ENCODE measurements around the gene PANK1. TPM values are rescaled to one million over a fixed set of nuclear protein-coding genes. Genes with fewer than 3 reads are reported as not detected.
"Not testable (repeated sequence)": the region's sequence is repeated elsewhere in the genome, so short reads cannot be mapped to it uniquely, and the experiment has no call there.

The PANK1 gene
- total and polyA plus RNA-seq, 5 donors from 2014 or later = 0.17 to 0.49 (median 0.41) TPM; not detected in 2

DNA sequence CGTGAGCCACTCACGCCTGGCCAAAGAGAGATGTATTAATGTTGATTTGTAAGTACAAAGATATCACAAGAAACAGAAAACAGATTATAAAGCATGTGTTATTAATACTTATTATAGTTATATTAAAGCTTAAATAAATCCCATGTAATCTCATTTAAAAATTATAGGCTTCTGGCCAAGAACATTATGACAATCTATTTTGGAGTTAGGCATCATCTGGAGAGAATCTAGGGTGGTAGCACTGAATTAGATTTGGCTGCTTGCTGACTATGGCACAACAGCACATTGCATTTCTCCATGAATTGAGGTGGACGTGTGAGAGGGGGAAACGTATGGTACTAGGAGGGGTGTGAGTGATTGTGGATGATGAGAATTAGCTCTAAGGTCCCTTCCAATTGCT lies 92.8 kb downstream of the PANK1 start:
- peaks cover 0 to 4% (median 0%) of the 10 kb centered on the region in 7 donors for H3K9me3 Mint-ChIP-seq
- DNase-seq = no peak
- Histone ChIP-seq H3K27ac (ENCODE audit: insufficient read depth, low read length, poor library complexity, severe bottlenecking) (no peak overlapping the region), H3K36me3 (ENCODE audit: control insufficient read depth, insufficient read depth, low read length) (no peaks in the 10 kb centered on the region), H3K9me3 (ENCODE audit: control insufficient read depth in 2 of 2, low read length in 2 of 2) (no peaks in the 10 kb centered on the region), H3K4me3 (ENCODE audit: low read depth, low read length) (no peak overlapping the region), H3K4me1 (ENCODE audit: control insufficient read depth, insufficient read depth, low read length, poor library complexity, severe bottlenecking) (no peaks in the 10 kb centered on the region), H3K27me3 (ENCODE audit: control insufficient read depth, insufficient read depth, low read length) (peaks cover 7% of the 10 kb centered on the region)
- no peaks in the 10 kb centered on the region for H3K36me3 Mint-ChIP-seq
- no peak for ATAC-seq (ENCODE audit: low read depth in 2 of 2)
- H3K27me3 Mint-ChIP-seq = peaks cover 19% of the 10 kb centered on the region
- no peak overlapping the region for H3K4me3 Mint-ChIP-seq
- no peaks in the 10 kb centered on the region for H3K4me1 Mint-ChIP-seq
- no peak overlapping the region for H3K27ac Mint-ChIP-seq

DNA sequence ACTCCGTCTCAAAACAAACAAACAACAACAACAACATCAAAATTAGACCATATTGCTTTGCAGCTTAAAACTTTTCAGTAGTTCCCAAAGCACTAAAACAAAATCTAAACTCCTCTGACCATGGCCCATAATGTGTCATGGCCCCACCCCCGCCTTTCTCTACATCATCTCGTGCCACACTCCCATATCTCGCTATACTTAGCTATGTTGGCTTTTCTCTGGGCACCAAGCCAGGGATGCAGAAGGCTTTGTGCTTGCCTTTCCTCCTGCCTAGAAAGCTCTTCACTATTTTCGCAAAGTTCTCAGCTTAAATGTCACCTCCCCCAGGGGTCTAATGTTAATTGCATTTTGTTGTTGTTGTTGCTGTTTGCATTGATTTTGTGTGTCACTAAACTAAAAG lies 94.5 kb downstream of the PANK1 start:
- DNase-seq (no peak), ATAC-seq (ENCODE audit: low read depth in 2 of 2) (no peak)
- Mint-ChIP-seq H3K36me3 (no peaks in the 10 kb centered on the region), H3K27me3 (peaks cover 10% of the 10 kb centered on the region), H3K27ac (no peak overlapping the region), H3K4me3 (no peak overlapping the region), H3K9me3 (peaks cover 0 to 4% (median 0%) of the 10 kb centered on the region in 7 donors), H3K4me1 (no peaks in the 10 kb centered on the region)
- Histone ChIP-seq H3K36me3 (ENCODE audit: control insufficient read depth, insufficient read depth, low read length) (no peaks in the 10 kb centered on the region), H3K4me1 (ENCODE audit: control insufficient read depth, insufficient read depth, low read length, poor library complexity, severe bottlenecking) (no peaks in the 10 kb centered on the region), H3K27ac (ENCODE audit: insufficient read depth, low read length, poor library complexity, severe bottlenecking) (no peak overlapping the region), H3K4me3 (ENCODE audit: low read depth, low read length) (no peak overlapping the region), H3K9me3 (ENCODE audit: control insufficient read depth in 2 of 2, low read length in 2 of 2) (no peaks in the 10 kb centered on the region), H3K27me3 (ENCODE audit: control insufficient read depth, insufficient read depth, low read length) (peaks cover 7% of the 10 kb centered on the region)

DNA sequence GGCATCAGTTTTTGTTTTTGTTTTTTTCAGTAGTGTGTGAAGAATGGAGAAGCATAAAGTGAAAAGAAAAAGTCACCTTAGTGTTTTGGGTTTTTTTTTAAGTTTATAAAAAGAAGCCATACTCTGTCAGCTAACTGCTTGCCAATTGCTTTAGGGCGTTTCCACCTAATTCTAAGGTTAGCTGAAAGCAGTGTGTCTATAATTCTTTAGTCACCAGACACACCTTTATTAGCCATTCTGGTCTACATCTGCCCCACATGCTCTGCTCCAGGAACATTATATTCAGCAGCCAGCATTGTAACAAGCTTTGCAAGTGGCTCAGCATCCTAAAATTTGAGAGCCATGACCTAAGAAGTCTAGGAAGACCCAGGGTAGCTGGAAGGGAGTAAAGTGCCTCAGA lies 95.5 kb downstream of the PANK1 start:
- H3K9me3 Mint-ChIP-seq = peaks cover 0 to 4% (median 0%) of the 10 kb centered on the region in 7 donors
- no peaks in the 10 kb centered on the region for H3K9me3 ChIP-seq (ENCODE audit: control insufficient read depth in 2 of 2, low read length in 2 of 2)
- peaks cover 10% of the 10 kb centered on the region for H3K27me3 Mint-ChIP-seq
- no peaks in the 10 kb centered on the region for H3K4me1 Mint-ChIP-seq
- no peaks in the 10 kb centered on the region for H3K36me3 ChIP-seq (ENCODE audit: control insufficient read depth, insufficient read depth, low read length)
- H3K36me3 Mint-ChIP-seq = no peaks in the 10 kb centered on the region
- no peak overlapping the region for H3K4me3 Mint-ChIP-seq
- H3K27ac Mint-ChIP-seq = no peak overlapping the region
- H3K4me1 ChIP-seq (ENCODE audit: control insufficient read depth, insufficient read depth, low read length, poor library complexity, severe bottlenecking) = no peaks in the 10 kb centered on the region
- no peak overlapping the region for H3K27ac ChIP-seq (ENCODE audit: insufficient read depth, low read length, poor library complexity, severe bottlenecking)
- no peak for DNase-seq
- H3K27me3 ChIP-seq (ENCODE audit: control insufficient read depth, insufficient read depth, low read length) = peaks cover 7% of the 10 kb centered on the region
- H3K4me3 ChIP-seq (ENCODE audit: low read depth, low read length) = no peak overlapping the region
- ATAC-seq (ENCODE audit: low read depth in 2 of 2) = no peak

DNA sequence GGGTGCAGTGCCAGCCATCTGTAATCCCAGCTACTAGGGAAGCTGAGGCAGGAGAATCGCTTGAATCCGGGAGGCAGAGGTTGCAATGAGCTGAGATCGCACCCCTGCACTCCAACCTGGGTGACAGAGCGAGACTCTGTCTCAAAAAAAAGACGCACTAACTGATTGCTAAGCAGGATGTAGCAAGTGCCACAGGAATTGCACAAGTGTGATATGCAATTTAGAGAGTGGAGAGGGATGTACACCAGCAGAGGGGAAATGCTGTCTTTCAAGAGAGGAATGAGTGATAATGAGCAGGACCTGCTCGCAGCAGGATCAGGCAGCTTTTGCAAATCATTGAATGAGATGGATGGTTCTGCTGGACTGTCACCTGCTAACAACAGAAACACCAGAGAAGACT lies 96.4 kb downstream of the PANK1 start:
- no peaks in the 10 kb centered on the region for H3K4me1 Mint-ChIP-seq
- H3K36me3 ChIP-seq (ENCODE audit: control insufficient read depth, insufficient read depth, low read length) = no peaks in the 10 kb centered on the region
- H3K9me3 ChIP-seq (ENCODE audit: control insufficient read depth in 2 of 2, low read length in 2 of 2) = no peaks in the 10 kb centered on the region
- H3K9me3 Mint-ChIP-seq = peaks cover 0 to 4% (median 0%) of the 10 kb centered on the region in 7 donors
- no peak overlapping the region for H3K27ac ChIP-seq (ENCODE audit: insufficient read depth, low read length, poor library complexity, severe bottlenecking)
- no peak overlapping the region for H3K4me3 ChIP-seq (ENCODE audit: low read depth, low read length)
- H3K36me3 Mint-ChIP-seq = no peaks in the 10 kb centered on the region
- DNase-seq (no peak), ATAC-seq (ENCODE audit: low read depth in 2 of 2) (no peak)
- peaks cover 10% of the 10 kb centered on the region for H3K27me3 Mint-ChIP-seq
- H3K4me1 ChIP-seq (ENCODE audit: control insufficient read depth, insufficient read depth, low read length, poor library complexity, severe bottlenecking) = no peaks in the 10 kb centered on the region
- H3K27ac Mint-ChIP-seq = no peak overlapping the region
- no peak overlapping the region for H3K4me3 Mint-ChIP-seq
- H3K27me3 ChIP-seq (ENCODE audit: control insufficient read depth, insufficient read depth, low read length) = peaks cover 7% of the 10 kb centered on the region

DNA sequence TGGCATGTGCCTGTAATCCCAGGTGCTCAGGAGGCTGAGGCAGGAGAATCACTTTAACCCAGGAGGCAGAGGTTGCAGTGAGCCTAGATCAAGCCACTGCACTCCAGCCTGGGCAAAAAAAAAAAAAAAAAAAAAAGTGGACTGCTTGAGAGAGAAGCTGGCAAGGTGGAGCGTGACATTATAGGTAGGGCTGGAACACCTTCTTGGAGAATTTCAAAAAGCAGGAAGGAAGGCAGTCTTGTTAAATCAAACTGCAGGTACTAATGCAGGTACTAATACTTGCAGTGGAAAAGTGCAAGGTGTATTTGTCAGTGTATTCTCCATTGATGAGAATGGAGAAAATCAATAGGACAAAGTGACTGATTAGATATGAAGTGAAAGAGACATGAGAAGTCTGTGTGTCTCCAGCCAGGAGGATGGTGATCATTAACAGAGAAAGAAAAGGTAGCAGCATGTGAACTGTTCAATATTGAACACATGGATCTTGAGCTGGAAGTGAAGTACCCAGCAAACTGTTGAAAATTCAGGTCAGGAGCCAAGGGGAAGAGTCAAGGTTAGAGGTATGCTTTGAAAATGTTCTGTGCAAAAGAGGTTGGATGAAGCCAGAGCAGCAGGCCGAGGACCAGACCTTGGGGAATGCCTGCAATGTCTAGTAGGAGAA lies 97.1 kb downstream of the PANK1 start:
- H3K4me1 Mint-ChIP-seq = no peaks in the 10 kb centered on the region
- Histone ChIP-seq H3K27me3 (ENCODE audit: control insufficient read depth, insufficient read depth, low read length) (peaks cover 7% of the 10 kb centered on the region), H3K4me1 (ENCODE audit: control insufficient read depth, insufficient read depth, low read length, poor library complexity, severe bottlenecking) (no peaks in the 10 kb centered on the region), H3K36me3 (ENCODE audit: control insufficient read depth, insufficient read depth, low read length) (no peaks in the 10 kb centered on the region), H3K27ac (ENCODE audit: insufficient read depth, low read length, poor library complexity, severe bottlenecking) (no peak overlapping the region), H3K4me3 (ENCODE audit: low read depth, low read length) (no peak overlapping the region), H3K9me3 (ENCODE audit: control insufficient read depth in 2 of 2, low read length in 2 of 2) (no peaks in the 10 kb centered on the region)
- DNase-seq (no peak), ATAC-seq (ENCODE audit: low read depth in 2 of 2) (no peak)
- H3K27me3 Mint-ChIP-seq = peaks cover 10% of the 10 kb centered on the region
- H3K9me3 Mint-ChIP-seq = peaks cover 0 to 4% (median 0%) of the 10 kb centered on the region in 7 donors
- no peaks in the 10 kb centered on the region for H3K36me3 Mint-ChIP-seq
- H3K27ac Mint-ChIP-seq = no peak overlapping the region
- H3K4me3 Mint-ChIP-seq = no peak overlapping the region

DNA sequence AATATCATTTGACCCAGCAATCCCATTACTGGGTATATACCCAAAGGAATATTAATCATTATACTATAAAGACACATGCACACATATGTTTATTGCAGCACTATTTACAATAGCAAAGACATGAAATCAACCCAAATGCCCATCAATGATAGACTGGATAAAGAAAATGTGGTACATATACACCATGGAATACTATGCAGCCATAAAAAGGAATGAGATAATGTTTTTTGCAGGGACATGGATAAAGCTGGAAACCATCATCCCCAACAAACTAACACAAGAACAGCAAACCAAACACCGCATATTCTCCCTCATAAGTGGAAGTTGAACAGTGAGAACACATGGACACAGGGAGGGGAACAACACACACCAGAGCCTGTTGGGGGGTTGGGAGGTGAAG lies 98.4 kb downstream of the PANK1 start:
- H3K36me3 Mint-ChIP-seq; ATAC-seq (ENCODE audit: low read depth in 2 of 2); H3K4me1 Mint-ChIP-seq; H3K4me3 ChIP-seq (ENCODE audit: low read depth, low read length); H3K27me3 ChIP-seq (ENCODE audit: control insufficient read depth, insufficient read depth, low read length); H3K9me3 Mint-ChIP-seq; DNase-seq; H3K27ac Mint-ChIP-seq; H3K36me3 ChIP-seq (ENCODE audit: control insufficient read depth, insufficient read depth, low read length); H3K4me1 ChIP-seq (ENCODE audit: control insufficient read depth, insufficient read depth, low read length, poor library complexity, severe bottlenecking); H3K4me3 Mint-ChIP-seq; H3K27ac ChIP-seq (ENCODE audit: insufficient read depth, low read length, poor library complexity, severe bottlenecking); H3K9me3 ChIP-seq (ENCODE audit: control insufficient read depth in 2 of 2, low read length in 2 of 2): not testable (repeated sequence)
- peaks cover 15% of the 10 kb centered on the region for H3K27me3 Mint-ChIP-seq

DNA sequence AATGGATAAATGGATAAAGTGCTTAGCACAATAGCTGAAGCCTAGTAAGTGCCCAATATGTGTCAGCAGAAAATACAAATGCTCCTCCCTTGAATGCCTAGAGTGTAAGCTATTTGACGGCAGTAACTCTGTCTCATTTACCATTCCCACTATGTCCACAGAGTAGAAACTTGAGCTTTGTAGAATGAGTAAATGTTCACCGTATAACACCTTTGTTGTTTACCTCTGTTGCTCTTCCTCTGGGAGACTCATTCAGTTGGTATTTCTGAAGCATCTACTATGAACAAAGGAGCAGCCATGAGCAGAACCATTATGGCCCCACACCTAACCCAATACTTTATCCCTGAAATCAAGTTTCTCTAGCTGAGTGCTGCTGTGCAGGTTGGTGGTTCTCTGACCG lies 101.2 kb downstream of the PANK1 start:
- no peak overlapping the region for H3K27ac Mint-ChIP-seq
- no peak overlapping the region for H3K4me3 Mint-ChIP-seq

DNA sequence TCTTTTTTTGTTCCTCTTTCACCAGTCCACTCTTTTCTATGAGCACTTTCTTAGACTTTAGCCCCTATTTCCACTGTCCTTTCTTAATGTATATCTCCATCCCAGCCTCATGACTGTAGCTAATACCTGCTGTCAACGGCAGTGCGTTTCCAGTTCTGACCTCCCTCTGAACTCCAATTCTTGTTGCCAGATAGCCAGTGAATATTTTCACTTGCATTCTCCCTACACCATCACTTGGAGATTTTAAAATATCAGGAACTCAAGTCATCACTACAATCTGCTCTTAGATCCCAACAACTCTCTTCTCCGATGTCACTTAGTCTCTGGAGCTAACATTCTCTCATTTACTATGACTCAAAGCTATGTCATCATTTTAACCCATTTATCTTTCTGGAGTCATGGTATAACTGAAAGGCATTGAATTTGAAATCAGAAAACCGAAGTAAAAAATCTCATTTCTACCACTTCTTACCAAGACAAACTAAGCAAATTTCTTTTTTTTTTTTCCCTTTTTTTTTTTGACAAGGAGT lies 104.6 kb downstream of the PANK1 start:
- Mint-ChIP-seq H3K4me1 (peaks cover 0 to 4% (median 1%) of the 10 kb centered on the region in 4 donors), H3K4me3 (no peak overlapping the region), H3K27me3 (peaks cover 38% of the 10 kb centered on the region), H3K36me3 (no peaks in the 10 kb centered on the region), H3K9me3 (peaks cover 0 to 5% (median 0%) of the 10 kb centered on the region in 7 donors), H3K27ac (no peak overlapping the region)
- DNase-seq (no peak), ATAC-seq (ENCODE audit: low read depth in 2 of 2) (no peak)
- no peaks in the 10 kb centered on the region for H3K4me1 ChIP-seq (ENCODE audit: control insufficient read depth, insufficient read depth, low read length, poor library complexity, severe bottlenecking)
- no peak overlapping the region for H3K27ac ChIP-seq (ENCODE audit: insufficient read depth, low read length, poor library complexity, severe bottlenecking)
- H3K27me3 ChIP-seq (ENCODE audit: control insufficient read depth, insufficient read depth, low read length) = peaks cover 13% of the 10 kb centered on the region
- H3K36me3 ChIP-seq (ENCODE audit: control insufficient read depth, insufficient read depth, low read length) = no peaks in the 10 kb centered on the region
- no peaks in the 10 kb centered on the region for H3K9me3 ChIP-seq (ENCODE audit: control insufficient read depth in 2 of 2, low read length in 2 of 2)
- H3K4me3 ChIP-seq (ENCODE audit: low read depth, low read length) = no peak overlapping the region

More for the DNA sequence above, 101.2 kb downstream of the PANK1 start:
- peaks cover 27% of the 10 kb centered on the region for H3K27me3 Mint-ChIP-seq
- no peaks in the 10 kb centered on the region for H3K36me3 ChIP-seq (ENCODE audit: control insufficient read depth, insufficient read depth, low read length)
- H3K27ac ChIP-seq (ENCODE audit: insufficient read depth, low read length, poor library complexity, severe bottlenecking) = no peak overlapping the region
- H3K4me1 Mint-ChIP-seq = no peaks in the 10 kb centered on the region
- peaks cover 5% of the 10 kb centered on the region for H3K27me3 ChIP-seq (ENCODE audit: control insufficient read depth, insufficient read depth, low read length)
- no peak overlapping the region for H3K4me3 ChIP-seq (ENCODE audit: low read depth, low read length)
- no peaks in the 10 kb centered on the region for H3K36me3 Mint-ChIP-seq
- no peaks in the 10 kb centered on the region for H3K4me1 ChIP-seq (ENCODE audit: control insufficient read depth, insufficient read depth, low read length, poor library complexity, severe bottlenecking)
- H3K9me3 Mint-ChIP-seq = peaks cover 0 to 5% (median 0%) of the 10 kb centered on the region in 7 donors
- no peak for ATAC-seq (ENCODE audit: low read depth in 2 of 2)
- no peaks in the 10 kb centered on the region for H3K9me3 ChIP-seq (ENCODE audit: control insufficient read depth in 2 of 2, low read length in 2 of 2)
- DNase-seq = no peak

Data from CD4-positive, CD25-positive, alpha-beta regulatory T cell (primary cell).